MM.1S (cell line): ENCODE data around the gene SUPT20HL2.

Experiments used
- DNase-seq: peaks from one replicate; pipeline ENCODE4 v3.0.0-alpha.2; 2015
- H2AFZ ChIP-seq: fragments of 300-600 bp; sonication (generic); 2 replicates; pipeline ENCODE4 v1.6.0; 2016; ENCODE audit warnings: antibody characterized with exemption, low read length
- H3F3A ChIP-seq: fragments of 300-600 bp; sonication (generic); 2 replicates; pipeline ENCODE4 v1.6.1; 2016; ENCODE audit warnings: mild to moderate bottlenecking, antibody characterized with exemption, low read length, moderate library complexity, mixed read lengths; ENCODE audit not compliant: insufficient read depth
- H3K27ac ChIP-seq: fragments of 300-600 bp; sonication (generic); 2 replicates; pipeline ENCODE4 v1.5.1; 2016; ENCODE audit warnings: mild to moderate bottlenecking, low read length
- H3K27me3 ChIP-seq: fragments of 300-600 bp; sonication (generic); replicated peaks from 2 replicates; pipeline ENCODE4 v1.6.0; 2016; ENCODE audit warnings: low read length; ENCODE audit not compliant: insufficient read depth
- H3K36me3 ChIP-seq: fragments of 300-600 bp; sonication (generic); replicated peaks from 2 replicates; pipeline ENCODE4 v1.6.1; 2016; ENCODE audit warnings: mild to moderate bottlenecking, low read length, mixed read lengths; ENCODE audit not compliant: insufficient read depth
- H3K4me1 ChIP-seq: fragments of 300-600 bp; sonication (generic); 2 replicates; pipeline ENCODE4 v1.6.1; 2016; ENCODE audit warnings: low read length, mixed read lengths
- H3K4me2 ChIP-seq: fragments of 300-600 bp; sonication (generic); 2 replicates; pipeline ENCODE4 v1.6.0; 2016; ENCODE audit warnings: low read depth, low read length
- H3K4me3 ChIP-seq: fragments of 300-600 bp; sonication (generic); 2 replicates; pipeline ENCODE4 v1.5.1; 2016; ENCODE audit warnings: low read length, mixed read lengths
- H3K79me2 ChIP-seq: fragments of 300-600 bp; sonication (generic); 2 replicates; pipeline ENCODE4 v1.6.1; 2016; ENCODE audit warnings: mixed run types, low read length, mixed read lengths
- H3K9ac ChIP-seq: fragments of 300-600 bp; sonication (generic); 2 replicates; pipeline ENCODE4 v1.6.1; 2016; ENCODE audit warnings: low read length, mixed read lengths
- H3K9me2 ChIP-seq: fragments of 300-600 bp; sonication (generic); replicated peaks from 2 replicates; pipeline ENCODE4 v1.6.1; 2016; ENCODE audit warnings: mild to moderate bottlenecking, low read length, mixed read lengths; ENCODE audit not compliant: insufficient read depth
- H3K9me3 ChIP-seq: fragments of 300-600 bp; sonication (generic); replicated peaks from 2 replicates; pipeline ENCODE4 v1.6.1; 2016; ENCODE audit warnings: mild to moderate bottlenecking, low read length, mixed read lengths; ENCODE audit not compliant: insufficient read depth
- H4K20me1 ChIP-seq: fragments of 300-600 bp; sonication (generic); 2 replicates; pipeline ENCODE4 v1.6.1; 2016; ENCODE audit warnings: mild to moderate bottlenecking, low read length, moderate library complexity, mixed read lengths; ENCODE audit not compliant: insufficient read depth
- EZH2 ChIP-seq: fragments of 300-600 bp; sonication (generic); optimal IDR thresholded peaks from 2 replicates; pipeline ENCODE3; 2017; ENCODE audit warnings: low read depth, mild to moderate bottlenecking, antibody characterized with exemption, low read length, mixed read lengths
- EZH2phosphoT487 ChIP-seq: fragments of 300-600 bp; sonication (generic); IDR thresholded peaks from 2 replicates; pipeline ENCODE4 v1.6.1; 2018; ENCODE audit warnings: antibody characterized with exemption, low read length
- TF ChIP-seq, protein P1 (sequence below): fragments of 300-600 bp; sonication (generic); IDR thresholded peaks from 2 replicates; pipeline ENCODE4 v1.5.1; 2016; ENCODE audit warnings: antibody characterized with exemption, low read length, mixed read lengths

SUPT20HL2 gene

DNA sequence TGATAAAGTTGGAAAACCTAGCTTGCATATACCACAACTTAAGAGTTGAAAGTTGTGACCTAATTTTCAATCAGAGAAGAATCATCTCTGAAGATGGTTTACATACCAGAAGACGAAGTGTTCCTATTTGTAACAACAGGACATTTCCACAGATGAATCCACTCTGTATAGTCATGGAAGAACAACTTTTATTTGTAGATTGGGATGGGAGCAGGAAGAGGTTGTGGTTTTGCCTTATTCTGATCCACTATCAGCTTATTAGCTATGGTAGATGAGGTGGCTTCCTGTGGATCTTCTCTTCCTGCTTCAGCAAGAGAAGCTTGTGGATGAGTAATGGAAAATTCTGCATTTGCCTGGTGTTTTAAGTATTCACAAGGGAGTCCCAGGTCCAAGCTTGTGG, 27.9 kb upstream of the SUPT20HL2 start:
- Histone ChIP-seq H3K4me3 (no peak overlapping the region), H3K27ac (no peak overlapping the region), H3K4me2 (no peak overlapping the region), H4K20me1 (no peaks in the 10 kb centered on the region), H3K9me2 (no peaks in the 10 kb centered on the region), H3K9ac (no peak overlapping the region), H3F3A (no peaks in the 10 kb centered on the region), H3K9me3 (no peaks in the 10 kb centered on the region), H3K4me1 (no peaks in the 10 kb centered on the region), H2AFZ (no peak overlapping the region), H3K27me3 (no peaks in the 10 kb centered on the region), H3K36me3 (no peaks in the 10 kb centered on the region), H3K79me2 (no peaks in the 10 kb centered on the region)
- DNase-seq: no peak
- TF ChIP-seq EZH2 (no peak), EZH2phosphoT487 (no peak)
- TF ChIP-seq, protein P1, sequence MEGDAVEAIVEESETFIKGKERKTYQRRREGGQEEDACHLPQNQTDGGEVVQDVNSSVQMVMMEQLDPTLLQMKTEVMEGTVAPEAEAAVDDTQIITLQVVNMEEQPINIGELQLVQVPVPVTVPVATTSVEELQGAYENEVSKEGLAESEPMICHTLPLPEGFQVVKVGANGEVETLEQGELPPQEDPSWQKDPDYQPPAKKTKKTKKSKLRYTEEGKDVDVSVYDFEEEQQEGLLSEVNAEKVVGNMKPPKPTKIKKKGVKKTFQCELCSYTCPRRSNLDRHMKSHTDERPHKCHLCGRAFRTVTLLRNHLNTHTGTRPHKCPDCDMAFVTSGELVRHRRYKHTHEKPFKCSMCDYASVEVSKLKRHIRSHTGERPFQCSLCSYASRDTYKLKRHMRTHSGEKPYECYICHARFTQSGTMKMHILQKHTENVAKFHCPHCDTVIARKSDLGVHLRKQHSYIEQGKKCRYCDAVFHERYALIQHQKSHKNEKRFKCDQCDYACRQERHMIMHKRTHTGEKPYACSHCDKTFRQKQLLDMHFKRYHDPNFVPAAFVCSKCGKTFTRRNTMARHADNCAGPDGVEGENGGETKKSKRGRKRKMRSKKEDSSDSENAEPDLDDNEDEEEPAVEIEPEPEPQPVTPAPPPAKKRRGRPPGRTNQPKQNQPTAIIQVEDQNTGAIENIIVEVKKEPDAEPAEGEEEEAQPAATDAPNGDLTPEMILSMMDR: no peak

DNA sequence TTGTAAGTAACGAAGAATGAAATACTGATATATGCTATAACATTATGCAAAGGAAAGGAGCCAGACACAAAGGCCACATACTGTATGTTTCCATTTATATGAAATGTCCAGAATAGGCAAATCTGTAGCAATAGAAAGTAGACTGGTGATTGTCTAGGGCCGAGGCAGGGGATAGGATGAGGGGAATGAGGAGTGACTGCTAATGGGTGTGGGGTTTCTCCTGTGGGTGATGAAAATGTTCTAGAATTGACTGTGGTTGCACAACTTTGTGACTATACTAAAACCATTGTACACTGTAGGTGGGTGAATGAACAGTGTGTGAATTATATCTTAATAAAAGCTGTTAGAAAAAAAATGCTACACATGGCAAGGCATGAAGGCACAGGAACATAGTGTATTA, 26.6 kb upstream of the SUPT20HL2 start:
- TF ChIP-seq EZH2phosphoT487: no peak
- no peak for TF ChIP-seq EZH2
- TF ChIP-seq, protein P1: no peak
- no peaks in the 10 kb centered on the region for H3K27me3 ChIP-seq
- no peaks in the 10 kb centered on the region for H3K36me3 ChIP-seq
- H4K20me1 ChIP-seq: no peaks in the 10 kb centered on the region
- DNase-seq: no peak
- no peaks in the 10 kb centered on the region for H3K9me2 ChIP-seq
- no peak overlapping the region for H3K27ac ChIP-seq
- H3K9me3 ChIP-seq: no peaks in the 10 kb centered on the region
- H3K79me2 ChIP-seq: no peaks in the 10 kb centered on the region
- H3K9ac ChIP-seq: no peak overlapping the region
- H3F3A ChIP-seq: no peaks in the 10 kb centered on the region
- H3K4me2 ChIP-seq: no peak overlapping the region
- no peak overlapping the region for H3K4me3 ChIP-seq
- H3K4me1 ChIP-seq: no peaks in the 10 kb centered on the region
- no peak overlapping the region for H2AFZ ChIP-seq

DNA sequence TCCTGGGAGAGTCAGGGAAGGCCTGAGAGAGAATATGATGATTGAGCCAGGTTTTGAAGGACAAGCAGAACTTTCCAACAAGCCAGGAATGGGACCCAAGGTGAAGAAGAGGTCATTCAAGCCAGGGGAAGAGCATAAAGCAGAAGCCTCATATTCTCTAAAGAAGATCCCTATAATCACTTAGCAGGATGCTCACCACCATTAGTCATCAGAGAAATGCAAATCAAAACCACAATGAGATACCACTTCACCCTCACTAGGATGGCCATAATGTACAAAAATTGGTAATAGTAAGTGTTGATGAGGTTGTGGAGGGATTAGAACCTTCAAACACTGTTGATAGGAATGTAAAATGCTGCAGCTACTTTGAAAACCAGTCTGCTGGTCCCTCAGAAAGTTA, 26.0 kb upstream of the SUPT20HL2 start:
- Histone ChIP-seq H3K9ac (no peak overlapping the region), H3K36me3 (no peaks in the 10 kb centered on the region), H3K9me3 (no peaks in the 10 kb centered on the region), H3K4me2 (no peak overlapping the region), H3K79me2 (no peaks in the 10 kb centered on the region), H3F3A (no peaks in the 10 kb centered on the region), H2AFZ (no peak overlapping the region), H3K27ac (no peak overlapping the region), H3K27me3 (no peaks in the 10 kb centered on the region), H3K9me2 (no peaks in the 10 kb centered on the region), H3K4me1 (no peaks in the 10 kb centered on the region), H3K4me3 (no peak overlapping the region), H4K20me1 (no peaks in the 10 kb centered on the region)
- TF ChIP-seq EZH2phosphoT487: no peak
- TF ChIP-seq, protein P1: no peak
- TF ChIP-seq EZH2: no peak
- DNase-seq: no peak

DNA sequence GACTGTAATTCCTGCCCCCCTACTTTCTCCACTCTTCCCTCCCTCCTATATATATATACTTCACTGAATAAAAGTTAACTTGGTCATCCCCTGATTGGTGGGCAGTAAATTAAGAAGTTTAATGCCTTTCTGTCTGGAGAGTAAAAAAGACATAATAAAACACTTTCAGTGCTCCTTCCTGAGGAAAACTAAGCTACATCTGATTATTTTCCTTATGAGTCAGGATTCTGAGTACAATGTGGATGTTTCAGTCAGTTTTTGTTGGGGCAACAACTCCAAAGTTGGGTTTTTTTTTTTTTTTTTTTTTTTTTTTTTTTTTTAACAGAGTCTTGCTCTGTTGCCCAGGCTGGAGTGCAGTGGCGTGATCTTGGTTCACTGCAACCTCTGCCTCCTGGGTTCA, 22.0 kb upstream of the SUPT20HL2 start:
- Histone ChIP-seq H3F3A (no peaks in the 10 kb centered on the region), H3K27me3 (no peaks in the 10 kb centered on the region), H3K9me2 (no peaks in the 10 kb centered on the region), H3K9me3 (no peaks in the 10 kb centered on the region), H3K9ac (no peak overlapping the region), H3K79me2 (no peaks in the 10 kb centered on the region), H3K4me1 (no peaks in the 10 kb centered on the region), H3K27ac (no peak overlapping the region), H2AFZ (no peak overlapping the region), H3K36me3 (no peaks in the 10 kb centered on the region), H3K4me3 (no peak overlapping the region), H3K4me2 (no peak overlapping the region), H4K20me1 (no peaks in the 10 kb centered on the region)
- TF ChIP-seq EZH2 (no peak), EZH2phosphoT487 (no peak)
- TF ChIP-seq, protein P1: no peak
- no peak for DNase-seq
